GM12891 (cell line): ENCODE data around the gene ARRB1.

Source experiments
- PAX5 ChIP-seq: IDR thresholded peaks from 2 replicates; pipeline ENCODE4 v1.6.1; 2011; ENCODE audit warnings: low read length, moderate library complexity, mild to moderate bottlenecking; ENCODE audit not compliant: insufficient read depth, severe bottlenecking
- POLR2A ChIP-seq: IDR thresholded peaks from 2 replicates; pipeline ENCODE4 v1.6.1; 2011; ENCODE audit warnings: low read depth, low read length, control low read depth
- POLR2AphosphoS5 ChIP-seq: IDR thresholded peaks from 2 replicates; pipeline ENCODE4 v1.6.1; 2011; ENCODE audit warnings: low read depth, low read length, control low read depth
- POU2F2 ChIP-seq: IDR thresholded peaks from 2 replicates; pipeline ENCODE4 v1.6.1; 2011; ENCODE audit warnings: low read depth, mild to moderate bottlenecking, control low read depth, low read length, moderate library complexity
- SPI1 ChIP-seq: IDR thresholded peaks from 2 replicates; pipeline ENCODE4 v1.6.1; 2011; ENCODE audit warnings: low read depth, low read length, control low read depth
- TAF1 ChIP-seq: IDR thresholded peaks from 2 replicates; pipeline ENCODE4 v1.6.1; 2011; ENCODE audit warnings: low read depth, low read length, control low read depth

- TF ChIP-seq POLR2A (no peak), POLR2AphosphoS5 (no peak), SPI1 (no peak), TAF1 (no peak), POU2F2 (no peak), PAX5 (no peak)
Measured at GRCh38 chr11:75301131-75301530, 50.3 kb downstream of the ARRB1 start.
